HG03095 (cell line): Measurements from ENCODE around the gene SCARF1.

Experiments
- ATAC-seq: cut with Tn5 transposase; IDR thresholded peaks from one replicate; pipeline ENCODE4 v1.9.1; 2021; ENCODE audit warnings: moderate library complexity; ENCODE audit not compliant: unreplicated experiment

Gene SCARF1

DNA sequence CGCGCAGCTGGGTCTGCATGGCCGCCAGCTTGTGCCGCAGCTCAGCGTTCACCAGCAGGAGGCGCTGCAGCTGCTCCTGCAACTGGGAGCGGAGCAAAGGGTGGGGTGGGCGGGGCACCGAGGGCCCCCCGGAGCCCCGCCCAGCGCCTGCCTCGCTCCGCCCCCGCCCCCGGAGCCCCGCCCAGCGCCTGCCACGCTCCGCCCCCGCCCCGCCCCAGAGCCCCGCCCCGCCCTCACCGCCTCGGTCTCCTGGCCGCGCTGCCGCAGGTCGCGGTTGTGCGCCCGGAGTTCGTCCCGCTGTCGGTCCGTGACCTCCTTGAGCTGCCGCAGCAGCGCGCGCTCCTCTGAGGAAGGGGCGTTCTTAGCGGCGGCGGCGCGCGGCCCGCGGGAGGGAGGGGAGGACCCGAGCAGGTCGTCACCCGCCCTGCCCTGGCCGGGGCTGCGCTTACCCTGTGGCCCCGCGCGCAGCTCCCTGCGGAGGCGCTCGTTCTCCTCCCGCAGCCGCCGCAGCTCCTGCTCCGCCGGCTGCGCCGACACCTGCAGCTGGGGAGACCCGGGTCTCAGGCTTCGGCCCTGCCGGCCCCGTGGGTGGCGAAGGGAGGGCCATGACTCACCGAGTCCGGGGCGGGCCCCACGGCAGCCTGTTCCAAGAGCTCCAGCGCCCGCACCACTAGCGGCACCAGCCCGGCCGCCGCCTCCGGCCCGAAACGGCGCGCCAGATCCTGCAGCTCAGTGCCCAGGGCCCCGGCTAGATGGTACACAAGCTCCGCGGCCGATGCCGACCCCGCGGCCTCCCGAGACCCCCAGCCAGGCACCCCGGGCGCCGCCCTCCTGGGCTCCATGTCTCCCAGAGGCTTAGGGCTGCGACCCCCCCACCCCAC lies 3.7 kb upstream of the SCARF1 start:
- ATAC-seq: peak; percentile 40

DNA sequence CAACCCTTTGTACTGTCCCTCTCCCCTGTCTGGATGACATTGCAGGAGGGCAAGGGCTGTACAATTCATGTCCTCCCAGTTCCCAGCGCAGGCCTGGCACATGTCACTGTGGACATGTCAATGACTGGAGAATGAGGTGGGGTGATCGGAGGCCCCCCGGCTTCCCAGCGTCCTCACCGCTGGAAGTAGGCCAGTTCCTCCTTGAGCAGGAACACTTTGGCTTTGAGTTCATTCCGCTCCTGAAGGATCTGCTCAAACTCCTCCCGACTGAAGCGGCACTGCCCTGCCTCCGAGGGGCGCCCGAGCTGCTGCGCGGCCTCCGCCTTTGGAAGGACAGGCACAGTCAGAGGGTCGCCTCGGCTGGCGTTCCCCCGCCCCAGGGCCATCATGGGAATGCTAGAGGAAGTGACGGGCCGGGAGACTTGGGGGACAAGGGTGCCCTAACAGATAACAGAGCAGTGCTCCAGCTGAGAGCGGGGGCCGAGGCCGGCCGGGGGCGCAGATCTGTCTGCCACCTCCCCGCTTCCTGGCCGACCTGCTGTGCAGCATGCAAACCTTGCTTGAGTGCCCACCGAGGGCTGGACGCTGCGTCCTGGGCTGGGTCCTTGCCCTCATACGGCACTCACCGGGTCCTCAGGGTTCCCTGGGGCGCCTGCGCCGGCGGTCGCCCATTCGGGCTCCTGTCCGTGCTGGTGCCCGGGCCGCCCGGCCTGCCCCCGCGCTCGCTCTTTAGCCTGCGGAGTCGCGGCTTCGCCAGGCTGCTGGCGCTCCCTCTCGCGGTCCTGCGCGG lies 2.8 kb upstream of the SCARF1 start:
- ATAC-seq: peak; percentile 29

- ATAC-seq: no peak
These were observed 2.3 kb upstream of the SCARF1 start for GRCh38 chr17:1647802-1648171.

- ATAC-seq: no peak
These were observed 805 bp upstream of the SCARF1 start for GRCh38 chr17:1646199-1646875.

DNA sequence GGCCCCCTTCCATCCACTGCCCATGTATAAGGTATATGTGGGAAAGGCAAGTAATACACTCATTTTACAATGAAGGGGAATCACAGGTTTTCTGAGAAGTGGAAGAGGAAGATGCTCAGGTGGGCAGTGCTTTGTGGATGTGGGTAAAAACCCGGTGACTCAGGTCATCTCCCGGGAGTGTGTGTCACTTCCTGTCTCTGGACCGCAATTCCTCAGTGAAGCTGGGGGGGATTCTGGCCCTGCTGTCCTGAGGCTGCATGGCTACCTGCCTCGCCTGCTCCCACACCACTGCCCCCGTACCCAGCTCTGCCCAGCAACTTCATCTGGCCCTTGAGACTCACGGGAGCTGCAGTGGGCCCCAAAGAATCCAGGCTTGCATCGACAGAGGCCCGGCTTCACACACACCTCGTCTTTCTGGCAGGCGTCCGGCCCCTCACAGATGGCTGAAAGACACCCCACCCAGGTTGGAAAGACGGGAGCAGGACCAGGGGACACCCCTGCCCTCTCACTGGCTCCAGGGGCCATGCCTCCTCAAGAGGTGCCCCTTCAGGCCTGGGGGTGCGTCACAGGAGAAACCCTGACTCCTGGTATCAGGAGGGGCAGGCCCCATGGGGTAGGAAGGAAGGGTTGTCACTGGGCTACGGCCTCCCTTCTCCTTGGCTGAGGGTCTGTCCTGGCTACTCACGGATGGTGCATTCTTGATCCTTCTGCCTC lies 882 bp downstream of the SCARF1 start:
- ATAC-seq: no peak

GRCh38 chr17:1643999-1644492 lies 1.5 kb downstream of the SCARF1 start:
- no peak for ATAC-seq

DNA sequence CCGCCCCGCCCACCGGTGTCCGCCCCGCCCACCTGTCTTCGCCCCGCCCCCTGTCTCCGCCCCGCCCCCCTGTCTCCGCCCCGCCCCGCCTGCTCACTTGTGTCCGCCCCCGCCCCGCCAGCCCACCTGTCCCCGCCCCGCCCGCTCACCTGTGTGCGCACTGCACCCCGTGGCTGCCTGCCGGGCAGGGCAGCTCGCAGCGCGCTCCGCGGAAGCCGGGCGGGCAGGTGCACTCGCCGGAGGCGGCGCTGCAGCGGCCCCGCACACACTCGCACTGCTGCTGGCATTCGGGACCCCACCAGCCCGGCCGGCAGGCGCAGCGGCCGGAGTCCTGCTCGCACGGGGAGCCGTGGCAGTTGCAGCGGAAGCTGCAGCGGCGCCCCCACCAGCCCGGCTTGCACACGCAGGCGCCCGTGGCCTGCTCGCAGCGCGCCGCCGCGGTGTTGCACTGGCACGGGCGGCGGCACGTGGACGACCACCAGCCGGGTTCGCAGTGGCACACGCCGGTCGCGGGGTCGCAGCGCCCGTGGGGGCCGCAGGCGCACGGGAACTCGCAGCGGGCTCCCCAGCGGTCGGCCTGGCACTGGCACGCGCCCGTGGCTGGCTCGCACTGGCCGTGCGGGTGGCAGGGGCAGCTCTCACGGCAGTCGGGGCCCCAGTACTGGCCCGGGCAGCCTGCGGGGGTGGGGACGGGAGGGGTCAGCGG lies 2.1 kb downstream of the SCARF1 start:
- no peak for ATAC-seq

DNA sequence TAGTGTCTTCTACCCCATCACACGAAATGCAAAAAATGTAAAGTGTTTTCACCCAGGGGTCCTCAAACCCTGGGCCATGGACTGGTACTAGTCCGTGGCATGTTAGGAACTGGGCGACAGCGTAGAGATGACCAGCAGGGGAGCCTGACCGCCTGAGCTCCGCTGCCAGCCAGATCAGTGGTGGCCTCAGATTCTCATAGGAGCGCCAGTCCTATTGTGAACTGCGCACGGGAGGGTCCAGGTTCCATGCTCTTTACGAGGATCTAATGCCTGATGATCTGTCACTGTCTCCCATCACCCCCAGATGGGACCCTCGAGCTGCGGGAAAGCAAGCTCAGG lies 4.5 kb downstream of the SCARF1 start:
- no peak for ATAC-seq

- no peak for ATAC-seq
These were observed 5.0 kb downstream of the SCARF1 start for GRCh38 chr17:1640329-1641064.

DNA sequence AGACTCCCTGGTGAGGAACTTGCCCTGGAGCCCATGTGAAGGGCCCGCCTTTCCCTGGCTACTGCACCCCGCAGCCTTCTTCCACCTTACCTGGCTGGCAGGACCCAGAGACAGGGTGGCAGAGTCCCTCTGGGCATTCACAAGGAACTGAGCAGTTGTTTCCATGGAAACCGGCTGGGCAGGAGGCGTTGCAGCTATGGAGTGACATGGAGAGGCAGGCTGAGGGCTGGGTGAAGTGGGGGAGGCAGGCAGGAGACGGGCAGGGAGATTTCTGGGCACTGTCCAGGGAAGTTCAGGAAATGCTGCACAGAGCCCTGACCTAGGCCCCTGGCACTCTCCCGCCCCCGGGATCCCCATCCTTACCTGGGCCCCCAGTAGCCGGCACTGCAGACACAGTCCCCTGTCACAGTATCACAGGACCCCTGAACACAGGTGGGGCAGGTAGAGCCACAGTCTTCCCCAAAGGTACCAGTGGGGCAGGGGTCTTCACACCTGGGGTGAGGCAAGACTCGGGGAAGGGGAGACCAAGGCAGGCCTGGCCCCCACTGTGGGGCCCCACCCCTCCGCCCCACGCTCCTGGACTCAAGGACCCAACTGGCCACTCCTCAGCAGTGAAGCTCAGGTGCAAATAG lies 5.9 kb downstream of the SCARF1 start:
- no peak for ATAC-seq

- no peak for ATAC-seq
These were observed 6.8 kb downstream of the SCARF1 start for GRCh38 chr17:1638624-1639300.

- no peak for ATAC-seq
These were observed 7.4 kb downstream of the SCARF1 start for GRCh38 chr17:1638171-1638590.

- ATAC-seq: no peak
These were observed 8.7 kb downstream of the SCARF1 start for GRCh38 chr17:1636732-1637285.

GRCh38 chr17:1635675-1636465 lies 9.7 kb downstream of the SCARF1 start:
- ATAC-seq: no peak

- ATAC-seq: no peak
These were observed 10.5 kb downstream of the SCARF1 start for GRCh38 chr17:1634841-1635650.

- no peak for ATAC-seq
These were observed 14.9 kb downstream of the SCARF1 start for GRCh38 chr17:1630662-1631061.
